Gastrocnemius medialis (tissue), 4 donors: Measurements from ENCODE around the gene SLC22A12. TPM values are rescaled to one million over a fixed set of nuclear protein-coding genes. Genes with fewer than 3 reads are reported as not detected.

Source experiments
- ATAC-seq, 2 donors: fragments of 150-250 bp; one replicate each; pipeline ENCODE4 v1.9.1; 2016
- DNase-seq, 2 donors: peaks; one replicate each; pipeline ENCODE4 v3.0.0-alpha.2; 2019
- H3K27ac ChIP-seq, 4 donors: fragments of 200-600 bp; sonication (generic); 1 replicate in 1 of 4; 2 replicates in 3 of 4; pipeline ENCODE4 v1.5.1; 2016 to 2018; ENCODE audit warnings: mild to moderate bottlenecking in 2 of 4, moderate library complexity in 1 of 4
- H3K27me3 ChIP-seq, 3 donors: fragments of 200-600 bp; sonication (generic) in 2 of 3; 1 replicate in 1 of 3; 2 replicates in 2 of 3; pipeline versions ENCODE4 v1.5.1 to v1.6.0; 2016 to 2019; ENCODE audit warnings: mild to moderate bottlenecking in 1 of 3, moderate library complexity in 1 of 3
- H3K36me3 ChIP-seq, 2 donors: fragments of 200-600 bp; sonication (generic) in 1 of 2; one replicate each; pipeline ENCODE4 v1.5.1; 2017 to 2018
- H3K4me1 ChIP-seq, 2 donors: fragments of 200-600 bp; sonication (generic) in 1 of 2; one replicate each; pipeline ENCODE4 v1.5.1; 2016 to 2017; ENCODE audit warnings: mild to moderate bottlenecking in 2 of 2
- H3K4me3 ChIP-seq, 4 donors: fragments of 200-600 bp; sonication (generic) in 3 of 4; 1 replicate in 1 of 4; 2 replicates in 3 of 4; pipeline ENCODE4 v1.5.1; 2016 to 2019; ENCODE audit warnings: mild to moderate bottlenecking in 2 of 4
- H3K9me3 ChIP-seq, 3 donors: fragments of 200-600 bp; sonication (generic) in 2 of 3; 1 replicate in 1 of 3; 2 replicates in 2 of 3; pipeline ENCODE4 v1.5.1; 2016 to 2019
- CTCF ChIP-seq, 5 experiments: fragments of 450-650 bp in 3 of 5; fragments of 200-600 bp in 2 of 5; sonication (generic) in 2 of 5; IDR thresholded peaks in 4 of 5; conservative IDR thresholded peaks in 1 of 5; 1 replicate in 4 of 5; 2 replicates in 1 of 5; pipeline ENCODE4 v1.5.1; 2016 to 2019; ENCODE audit warnings: antibody characterized with exemption in 5 of 5, mild to moderate bottlenecking in 3 of 5, moderate library complexity in 3 of 5
- POLR2A ChIP-seq, 2 donors: fragments of 450-650 bp; IDR thresholded peaks; one replicate each; pipeline ENCODE4 v1.6.1; 2017; ENCODE audit warnings: antibody characterized with exemption in 2 of 2, mild to moderate bottlenecking in 2 of 2, moderate library complexity in 2 of 2
- in situ Hi-C, 4 donors: fragments of 200-750 bp; cut with MboI; loops; one replicate each; pipeline versions ENCODE4 v1.15.0 to v1.8.0; 2017; ENCODE audit warnings: low sequenced_read_pairs in 4 of 4
- intact Hi-C: fragments of 100-400 bp; cut with DNase I; formaldehyde crosslinking; loops from one replicate; pipeline ENCODE4 v1.15.1; 2023; ENCODE audit warnings: low total_unique reads
- total RNA-seq, 4 donors: library from RNA; depleted of rRNA; stranded (reverse); fragments of >200 nt; gene quantifications; one replicate each; pipeline versions ENCODE4 v1.1.0 to v1.2.3, GENCODE V29; 2016

The SLC22A12 gene
- not detected for total RNA-seq

DNA sequence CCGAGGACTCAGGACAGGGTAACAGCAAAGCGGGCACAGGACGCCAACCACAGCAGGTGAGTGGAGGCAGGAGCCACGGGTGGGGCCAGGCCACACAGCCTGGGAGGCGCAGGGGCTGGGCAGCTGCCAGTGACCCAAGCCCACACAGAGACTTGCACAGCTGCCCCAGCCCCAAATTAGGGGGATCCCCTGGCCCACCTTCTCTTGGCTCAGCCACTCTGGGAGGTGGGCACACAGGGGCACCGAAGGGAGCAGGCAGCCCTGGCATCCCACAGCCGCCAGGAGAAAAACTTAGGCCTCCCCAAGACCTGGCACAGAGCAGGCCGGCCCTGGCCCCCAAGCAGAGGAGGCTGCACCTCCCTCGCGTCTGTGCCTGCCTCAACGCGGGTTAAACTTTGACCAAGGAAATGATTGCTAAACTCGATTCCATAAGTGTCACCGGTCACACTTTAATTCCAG lies at the start of gene SLC22A12:
Gene SLC22A12 (plus strand): TSS at position 458 of the 459 bp plus-strand sequence. CDS start 337 bp downstream, outside the sequence.
- TF ChIP-seq CTCF (IDR thresholded peaks at IDR 0.05 in 4 of 5, conservative IDR thresholded peaks at IDR 0.05 in 1 of 5), result no peak
- TF ChIP-seq POLR2A (IDR thresholded peaks at IDR 0.05), result no peak
- DNase-seq (no peak), ATAC-seq (no peak)
- no peaks in the 10 kb centered on the region for H3K27me3 ChIP-seq
- no peak within 1 kb of the TSS for H3K27ac ChIP-seq
- H3K36me3 ChIP-seq, result no peaks in the 10 kb centered on the region
- in situ Hi-C loops (no loop called here), intact Hi-C loops (no loop called here)
- H3K4me3 ChIP-seq, result no peak within 1 kb of the TSS
- H3K9me3 ChIP-seq, result peaks cover 0 to 13% (median 0%) of the 10 kb centered on the region in 3 donors
- H3K4me1 ChIP-seq, result no peaks in the 10 kb centered on the region

- ATAC-seq (no peak), DNase-seq (no peak)
- no peaks in the 10 kb centered on the region for H3K36me3 ChIP-seq
- H3K27ac ChIP-seq, result no peak overlapping the region
- no peaks in the 10 kb centered on the region for H3K4me1 ChIP-seq
- H3K27me3 ChIP-seq, result no peaks in the 10 kb centered on the region
- no peaks in the 10 kb centered on the region for H3K9me3 ChIP-seq
- no peak for TF ChIP-seq POLR2A (IDR thresholded peaks at IDR 0.05)
- TF ChIP-seq CTCF (IDR thresholded peaks at IDR 0.05 in 4 of 5, conservative IDR thresholded peaks at IDR 0.05 in 1 of 5), result no peak
- in situ Hi-C loops (no loop called here), intact Hi-C loops (no loop called here)
- no peak overlapping the region for H3K4me3 ChIP-seq
Measured at GRCh38 chr11:64542172-64543125, 48.6 kb upstream of the SLC22A12 start.

DNA sequence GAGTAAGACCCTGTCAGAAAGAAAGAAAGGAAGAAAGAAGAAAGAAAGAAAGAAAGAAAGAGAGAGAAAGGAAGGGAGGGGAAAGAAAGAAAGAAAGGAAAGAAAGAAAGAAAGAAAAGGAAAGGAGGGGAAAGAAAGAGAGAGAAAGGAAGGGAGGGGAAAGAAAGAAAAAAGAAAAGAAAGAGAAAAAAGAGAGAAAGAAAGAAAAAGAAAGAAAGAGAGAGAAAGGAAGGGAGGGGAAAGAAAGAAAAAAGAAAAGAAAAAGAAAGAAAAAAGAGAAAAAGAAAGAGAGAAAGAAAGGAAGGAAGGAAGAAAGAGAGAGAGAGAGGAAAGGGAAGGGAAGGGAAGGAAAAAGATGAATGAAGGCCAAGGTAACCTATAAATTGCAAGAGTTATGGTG lies 47.2 kb upstream of the SLC22A12 start:
- H3K9me3 ChIP-seq, result no peaks in the 10 kb centered on the region
- ATAC-seq (no peak), DNase-seq (no peak)
- no peaks in the 10 kb centered on the region for H3K4me1 ChIP-seq
- intact Hi-C loops (no loop called here), in situ Hi-C loops (no loop called here)
- TF ChIP-seq CTCF (IDR thresholded peaks at IDR 0.05 in 4 of 5, conservative IDR thresholded peaks at IDR 0.05 in 1 of 5) (no peak), POLR2A (IDR thresholded peaks at IDR 0.05) (no peak)
- no peaks in the 10 kb centered on the region for H3K36me3 ChIP-seq
- H3K4me3 ChIP-seq, result no peak overlapping the region
- no peaks in the 10 kb centered on the region for H3K27me3 ChIP-seq
- H3K27ac ChIP-seq, result no peak overlapping the region

DNA sequence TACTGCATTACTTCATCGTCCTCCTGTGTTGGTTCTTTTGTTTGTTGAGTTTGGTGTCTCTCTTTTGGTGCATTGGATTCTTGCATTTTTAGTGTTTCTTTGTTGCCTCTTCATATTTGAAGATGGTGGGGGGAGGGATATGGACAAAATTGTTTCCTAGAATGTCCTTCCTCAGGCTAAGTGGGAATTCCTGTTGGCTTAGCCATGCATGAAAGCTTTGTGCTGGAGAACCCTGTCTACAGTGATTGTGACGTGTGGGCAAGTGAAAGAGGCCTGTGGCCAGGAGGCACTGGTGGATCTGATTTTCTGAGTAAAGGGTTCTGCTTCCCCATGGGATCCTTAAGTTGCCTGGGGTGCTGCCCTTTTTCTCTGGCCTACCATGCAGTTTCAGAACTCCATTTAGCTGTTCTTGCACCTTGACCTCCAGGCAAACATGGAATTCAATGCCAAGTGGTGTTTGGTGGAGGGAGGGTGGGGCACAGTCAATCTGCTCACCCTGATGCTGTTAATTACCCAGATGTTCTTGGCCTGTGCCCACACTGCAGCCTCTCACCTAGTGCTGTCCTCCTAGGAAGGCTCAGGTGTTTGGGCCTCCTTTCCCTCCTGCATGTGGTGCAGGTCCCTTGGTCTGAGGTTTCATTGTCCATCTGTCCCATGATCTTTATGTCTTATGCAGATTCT lies 46.3 kb upstream of the SLC22A12 start:
- H3K4me3 ChIP-seq, result no peak overlapping the region
- TF ChIP-seq POLR2A (IDR thresholded peaks at IDR 0.05) (no peak), CTCF (IDR thresholded peaks at IDR 0.05 in 4 of 5, conservative IDR thresholded peaks at IDR 0.05 in 1 of 5) (no peak)
- in situ Hi-C loops, result no loop called here
- ATAC-seq (no peak), DNase-seq (no peak)
- no peaks in the 10 kb centered on the region for H3K4me1 ChIP-seq
- intact Hi-C loops, result no loop called here
- H3K9me3 ChIP-seq, result no peaks in the 10 kb centered on the region
- peaks cover 0 to 2% (median 0%) of the 10 kb centered on the region in 3 donors for H3K27me3 ChIP-seq
- H3K36me3 ChIP-seq, result no peaks in the 10 kb centered on the region
- no peak overlapping the region for H3K27ac ChIP-seq
